Measurements from ENCODE around the gene OR5P2.
"Not testable (repeated sequence)": the region's sequence is repeated elsewhere in the genome, so short reads cannot be mapped to it uniquely, and the experiment has no call there.

Gene OR5P2, protein sequence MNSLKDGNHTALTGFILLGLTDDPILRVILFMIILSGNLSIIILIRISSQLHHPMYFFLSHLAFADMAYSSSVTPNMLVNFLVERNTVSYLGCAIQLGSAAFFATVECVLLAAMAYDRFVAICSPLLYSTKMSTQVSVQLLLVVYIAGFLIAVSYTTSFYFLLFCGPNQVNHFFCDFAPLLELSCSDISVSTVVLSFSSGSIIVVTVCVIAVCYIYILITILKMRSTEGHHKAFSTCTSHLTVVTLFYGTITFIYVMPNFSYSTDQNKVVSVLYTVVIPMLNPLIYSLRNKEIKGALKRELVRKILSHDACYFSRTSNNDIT

DNA sequence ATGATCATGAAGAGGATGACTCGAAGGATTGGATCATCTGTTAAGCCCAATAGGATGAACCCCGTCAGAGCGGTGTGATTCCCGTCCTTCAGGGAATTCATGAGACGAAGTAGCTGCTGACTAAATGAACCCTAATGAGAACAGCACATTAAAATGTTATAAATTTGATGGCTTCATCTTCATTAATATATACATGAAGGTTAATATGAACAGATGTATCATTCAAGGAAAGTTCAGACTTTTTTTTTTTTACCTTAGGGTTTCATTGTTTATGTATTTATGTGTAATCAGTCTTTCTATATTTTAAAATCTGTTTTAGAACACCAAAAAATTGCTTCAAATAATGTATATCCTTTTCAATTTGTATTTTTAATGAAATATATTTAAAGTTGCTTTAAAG, at the start of gene OR5P2:
Gene OR5P2, minus strand, starts transcription at position 101 of the 400 bp plus-strand sequence. Its CDS starts 0 bp downstream, at position 101.
- DNase-seq (ENCODE audit: low read depth), result no peak

DNA sequence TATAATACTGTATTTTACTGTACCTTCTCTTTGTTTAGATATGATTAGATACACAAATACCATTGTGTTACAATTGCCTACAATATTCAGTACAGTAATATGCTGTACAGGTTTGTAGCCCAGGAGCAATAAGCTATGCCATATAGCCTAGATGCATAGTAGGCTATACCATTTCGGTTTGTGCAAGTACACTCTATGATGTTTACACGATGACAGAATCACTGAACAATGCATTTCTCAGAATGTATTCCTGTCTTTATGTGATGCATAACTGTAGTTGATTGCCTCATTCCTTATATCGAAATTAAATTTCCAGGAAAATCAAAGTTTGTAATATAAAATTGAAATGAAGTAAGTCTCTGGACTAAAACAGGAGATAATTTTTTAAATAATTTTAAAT, 49.3 kb upstream of the OR5P2 start:
- no peak for DNase-seq (ENCODE audit: low read depth)

DNA sequence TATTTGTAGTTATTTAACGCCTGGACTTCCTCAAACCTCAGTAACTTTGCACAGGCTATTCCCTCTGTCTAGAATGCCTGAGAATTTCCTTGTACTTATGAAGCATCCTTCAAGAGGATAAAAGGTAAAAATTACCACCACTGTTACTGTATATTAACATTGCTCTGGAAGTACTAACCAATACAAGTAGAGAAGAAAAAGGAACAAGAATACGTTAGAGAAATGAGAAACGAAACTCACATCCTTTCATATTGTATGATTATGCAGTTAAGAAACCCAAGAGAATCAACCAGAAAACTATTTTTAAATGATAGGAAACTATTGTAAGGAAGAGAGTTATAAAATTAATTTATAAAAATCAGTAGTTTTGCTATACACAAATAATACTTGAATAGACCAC, 48.2 kb upstream of the OR5P2 start:
- DNase-seq (ENCODE audit: low read depth), result no peak

DNA sequence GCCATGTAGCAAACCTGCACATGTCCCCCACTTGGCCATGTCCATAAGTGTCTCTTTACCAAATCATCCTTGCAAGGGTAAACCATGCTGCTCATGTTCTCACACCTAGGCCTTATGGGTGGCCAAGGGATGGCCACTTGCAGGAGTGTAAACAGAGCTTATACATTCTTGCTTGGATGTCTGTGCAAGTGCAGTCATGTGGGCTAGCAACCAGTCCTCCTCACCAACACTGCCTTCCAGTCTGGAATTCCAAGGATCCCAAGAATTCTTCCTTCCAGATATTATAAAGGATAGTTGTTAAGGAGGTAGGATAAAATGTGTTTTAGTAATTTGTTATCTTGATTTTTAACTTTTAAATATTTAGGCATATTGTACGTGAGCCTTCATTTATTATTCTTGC, 47.8 kb upstream of the OR5P2 start:
- no peak for DNase-seq (ENCODE audit: low read depth)

DNA sequence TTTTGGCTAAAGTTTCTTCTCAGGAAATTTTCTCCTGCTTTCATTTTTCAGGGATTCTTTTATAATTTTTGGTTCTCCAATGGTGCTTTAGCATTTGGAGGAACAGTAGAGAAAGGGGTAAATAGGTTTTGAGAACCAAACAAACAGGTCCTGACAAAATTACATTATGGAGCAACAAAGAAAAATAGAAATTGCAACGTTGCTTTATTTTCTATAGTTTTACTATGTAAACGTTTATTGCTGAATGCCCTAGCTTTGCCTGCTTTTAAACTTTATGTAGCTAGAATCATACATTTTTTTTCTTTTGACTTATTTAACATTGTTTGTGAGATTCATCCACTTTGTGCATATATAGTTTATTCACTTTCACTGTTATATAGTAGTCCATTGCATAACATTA, 43.8 kb upstream of the OR5P2 start:
- no peak for DNase-seq (ENCODE audit: low read depth)

DNA sequence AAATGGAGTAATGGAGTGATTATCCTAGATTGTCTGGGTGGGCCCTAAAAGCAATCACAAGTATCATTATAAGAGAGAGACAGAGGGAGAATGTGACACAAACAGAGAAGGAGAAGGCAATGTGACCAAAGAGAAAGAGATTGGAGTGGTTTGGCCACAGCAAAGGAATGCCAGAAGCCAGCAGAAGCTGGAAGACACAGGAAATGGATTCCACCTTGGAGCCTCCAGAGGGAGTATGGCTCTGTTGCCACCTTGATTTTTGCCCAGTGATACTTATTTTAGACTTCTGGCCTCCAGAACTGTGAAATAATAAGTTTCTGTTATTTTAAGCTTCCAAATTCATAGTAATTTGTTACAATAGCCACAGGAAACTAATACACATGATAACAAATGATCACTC, 36.8 kb upstream of the OR5P2 start:
- DNase-seq (ENCODE audit: low read depth), result no peak

DNA sequence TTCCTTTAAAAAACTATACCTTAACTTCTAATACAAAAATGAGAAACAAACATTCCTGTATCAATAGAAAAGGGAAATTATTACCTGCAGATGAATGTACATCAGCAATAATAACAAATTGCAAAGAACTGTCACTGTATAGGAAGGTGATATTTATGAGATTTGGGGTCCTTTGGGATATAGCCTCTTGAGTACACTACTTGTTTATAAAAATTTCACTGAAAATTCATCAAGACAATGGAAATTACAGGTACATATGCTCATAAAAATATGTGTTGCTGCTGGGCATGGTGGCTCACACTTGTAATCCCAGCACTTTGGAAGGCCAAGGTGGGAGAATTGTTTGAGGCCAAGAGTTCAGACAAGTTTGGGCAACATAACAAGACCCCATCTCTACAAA, 34.0 kb upstream of the OR5P2 start, which contains the start of gene OR5P3:
Gene OR5P3, minus strand, starts transcription at position 101 of the 400 bp plus-strand sequence.
- DNase-seq (ENCODE audit: low read depth), result no peak

DNA sequence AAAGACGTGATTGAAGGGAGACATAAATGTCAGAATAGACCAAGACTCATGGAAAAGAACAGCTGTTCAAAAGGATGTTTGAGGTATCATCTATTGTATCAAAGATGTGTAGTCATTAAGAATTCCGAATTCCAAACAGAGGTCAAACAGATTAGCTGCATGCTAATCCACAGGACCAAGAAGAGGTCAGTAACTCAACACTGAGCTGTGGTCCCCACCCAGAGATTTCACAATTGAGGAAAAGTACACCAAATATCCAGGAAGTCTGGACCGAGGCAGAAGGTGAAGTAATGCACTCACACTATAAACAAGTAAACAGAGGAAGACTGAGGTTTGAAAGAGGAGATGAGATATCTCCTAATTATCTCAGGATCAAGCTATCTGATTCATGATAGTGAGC, 29.6 kb upstream of the OR5P2 start:
- no peak for DNase-seq (ENCODE audit: low read depth)

DNA sequence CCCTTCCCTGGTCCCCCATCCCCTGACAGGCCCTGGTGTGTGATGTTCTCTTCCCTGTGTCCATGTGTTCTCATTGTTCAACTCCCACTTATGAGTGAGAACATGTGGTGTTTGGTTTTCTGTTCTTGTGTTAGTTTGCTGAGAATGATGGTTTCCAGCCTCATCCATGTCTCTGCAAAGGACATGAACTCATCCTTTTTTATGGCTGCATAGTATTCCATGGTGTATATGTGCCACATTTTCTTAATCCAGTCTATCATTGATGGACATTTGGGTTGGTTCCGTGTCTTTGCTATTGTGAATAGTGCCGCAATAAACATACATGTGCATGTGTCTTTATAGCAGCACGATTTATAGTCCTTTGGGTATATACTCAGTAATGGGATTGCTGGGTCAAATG, 23.7 kb upstream of the OR5P2 start:
- not testable (repeated sequence) for DNase-seq (ENCODE audit: low read depth)

DNA sequence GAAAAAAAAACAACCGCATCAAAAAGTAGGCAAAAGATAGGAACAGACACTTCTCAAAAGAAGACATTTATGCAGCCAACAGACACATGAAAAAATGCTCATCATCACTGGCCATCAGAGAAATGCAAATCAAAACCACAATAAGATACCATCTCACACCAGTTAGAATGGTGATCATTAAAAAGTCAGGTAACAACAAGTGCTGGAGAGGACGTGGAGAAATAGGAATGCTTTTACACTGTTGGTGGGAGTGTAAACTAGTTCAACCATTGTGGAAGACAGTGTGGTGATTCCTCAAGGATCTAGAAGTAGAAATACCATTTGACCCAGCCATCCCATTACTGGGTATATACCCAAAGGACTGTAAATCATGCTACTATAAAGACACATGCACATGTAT, 18.2 kb upstream of the OR5P2 start:
- DNase-seq (ENCODE audit: low read depth), result not testable (repeated sequence)

DNA sequence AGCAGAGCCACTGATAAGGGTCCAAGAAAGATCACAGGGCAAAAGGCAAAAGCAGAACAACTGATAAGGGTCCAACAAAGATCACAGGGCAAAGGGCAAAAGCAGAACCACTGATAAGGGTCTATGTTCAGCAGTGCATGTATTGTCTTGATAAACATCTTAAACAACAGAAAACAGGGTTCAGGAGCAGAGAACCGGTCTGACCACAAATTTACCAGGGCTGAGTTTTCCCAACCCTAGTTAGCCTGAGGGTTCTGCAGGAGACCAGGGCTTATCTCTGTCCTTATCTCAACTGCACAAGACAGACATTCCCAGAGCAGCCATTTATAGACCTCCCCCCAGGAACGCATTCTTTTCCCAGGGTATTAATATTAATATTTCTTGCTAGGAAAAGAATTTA, 13.6 kb upstream of the OR5P2 start:
- not testable (repeated sequence) for DNase-seq (ENCODE audit: low read depth)

DNA sequence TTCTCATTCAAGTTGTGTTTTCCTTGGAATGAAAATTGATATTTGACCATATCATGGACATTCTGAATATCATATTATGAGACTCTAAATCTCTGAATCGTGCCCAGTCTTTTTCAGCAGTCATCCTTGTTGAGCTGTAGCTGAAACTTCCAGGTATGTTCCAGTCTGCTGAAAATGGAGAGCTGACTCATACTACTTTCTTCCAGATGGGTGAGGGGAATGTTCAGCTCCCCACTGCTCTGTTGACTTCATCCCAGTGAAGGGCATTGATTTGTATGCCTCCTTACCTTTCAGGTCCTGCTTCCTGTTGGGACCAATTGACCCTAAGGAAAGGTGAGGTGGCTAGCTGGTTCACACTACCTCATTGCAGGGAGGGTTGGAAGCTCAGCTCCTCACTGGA, 3.5 kb downstream of the OR5P2 start:
- no peak for DNase-seq (ENCODE audit: low read depth)

DNA sequence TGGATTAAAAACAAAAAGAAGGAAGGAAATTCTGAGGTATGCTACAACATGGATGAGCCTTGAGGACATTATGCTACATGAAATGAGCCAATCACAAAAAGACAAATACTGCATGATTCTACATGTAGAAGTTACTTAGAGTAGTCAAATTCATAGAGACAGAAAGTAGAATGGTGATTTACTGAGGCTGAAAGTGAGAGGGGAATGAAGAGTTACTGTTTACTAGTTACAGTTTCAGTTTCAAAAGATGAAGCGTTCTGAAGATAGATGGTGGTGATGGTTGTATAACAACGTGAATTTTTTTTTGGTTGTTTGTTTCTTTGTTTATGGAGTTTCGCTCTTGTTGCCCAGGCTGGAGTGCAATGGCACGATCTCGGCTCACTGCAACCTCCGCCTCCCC, 9.5 kb downstream of the OR5P2 start:
- DNase-seq (ENCODE audit: low read depth), result no peak

DNA sequence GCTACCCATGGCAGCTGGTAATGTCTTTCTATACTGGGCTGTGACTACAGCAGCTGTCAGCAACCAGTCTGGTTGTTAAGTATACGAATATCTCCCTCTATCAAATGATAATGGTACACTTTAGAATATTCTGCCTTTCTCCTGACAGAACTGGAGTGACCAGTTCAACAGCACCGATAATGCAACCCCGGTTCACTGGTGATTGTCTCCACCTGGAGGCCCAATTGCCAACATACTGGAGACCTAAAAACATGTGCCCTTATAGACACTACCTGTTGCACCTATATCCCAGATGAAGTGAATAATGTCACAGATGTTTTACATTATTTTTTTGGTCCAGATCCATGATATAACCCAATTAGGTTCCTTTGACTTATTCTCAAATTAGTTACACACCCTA, 21.1 kb downstream of the OR5P2 start:
- DNase-seq (ENCODE audit: low read depth), result no peak

DNA sequence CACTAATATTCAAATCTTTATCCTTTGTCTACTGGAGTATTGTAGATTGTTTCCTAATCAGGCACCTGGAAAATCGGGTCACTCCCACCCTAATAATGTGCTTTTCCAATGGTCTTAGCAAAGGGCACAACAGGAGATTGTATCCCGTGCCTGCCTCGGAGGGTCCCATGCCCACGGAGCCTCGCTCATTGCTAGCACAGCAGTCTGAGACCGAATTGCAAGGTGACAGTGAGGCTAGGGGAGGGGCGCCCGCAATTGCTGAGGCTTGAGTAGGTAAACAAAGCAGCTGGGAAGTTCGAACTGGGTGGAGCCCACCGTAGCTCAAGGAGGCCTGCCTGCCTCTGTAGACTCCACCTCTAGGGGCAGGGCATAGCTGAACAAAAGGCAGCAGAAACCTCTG, 32.4 kb downstream of the OR5P2 start:
- DNase-seq (ENCODE audit: low read depth), result not testable (repeated sequence)

DNA sequence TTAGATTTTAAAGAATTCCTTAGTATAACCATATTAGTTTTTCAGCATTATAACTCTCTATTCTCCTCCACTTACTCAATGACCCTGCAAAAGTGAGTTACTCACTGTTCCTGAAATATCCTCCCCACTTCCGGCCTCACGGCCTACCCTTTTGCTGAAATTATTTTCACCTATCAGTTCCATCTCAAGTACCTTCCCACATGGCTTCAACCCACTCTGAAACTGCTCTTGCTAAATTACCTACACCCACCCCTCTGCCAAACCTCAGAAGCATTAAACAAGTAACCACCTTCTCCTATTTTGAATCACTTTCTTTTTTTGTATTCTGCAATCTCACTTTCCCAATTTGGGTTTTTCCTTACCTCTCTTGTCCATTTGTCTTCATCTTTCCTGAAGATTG, 37.7 kb downstream of the OR5P2 start:
- no peak for DNase-seq (ENCODE audit: low read depth)

DNA sequence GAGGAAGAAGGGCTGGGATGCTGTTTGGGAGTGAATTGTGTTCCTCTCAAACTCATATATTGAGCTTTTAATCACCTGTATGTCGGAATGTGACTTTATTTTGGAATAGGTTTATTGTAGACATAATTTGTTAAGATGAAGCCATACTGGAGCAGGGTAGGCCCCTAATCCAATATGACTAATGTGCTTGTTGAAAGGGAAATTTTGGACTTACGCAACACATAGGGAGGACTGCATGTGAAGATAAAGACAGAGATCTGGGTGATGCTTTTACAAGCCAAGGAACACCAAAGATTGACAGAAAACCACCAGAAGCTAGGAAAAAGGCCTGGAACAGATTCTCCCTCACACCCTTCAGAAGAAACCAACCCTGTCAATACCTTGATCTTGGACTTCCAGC, 47.3 kb downstream of the OR5P2 start:
- DNase-seq (ENCODE audit: low read depth), result no peak
